ENCODE data around the gene CHKB.

DNA sequence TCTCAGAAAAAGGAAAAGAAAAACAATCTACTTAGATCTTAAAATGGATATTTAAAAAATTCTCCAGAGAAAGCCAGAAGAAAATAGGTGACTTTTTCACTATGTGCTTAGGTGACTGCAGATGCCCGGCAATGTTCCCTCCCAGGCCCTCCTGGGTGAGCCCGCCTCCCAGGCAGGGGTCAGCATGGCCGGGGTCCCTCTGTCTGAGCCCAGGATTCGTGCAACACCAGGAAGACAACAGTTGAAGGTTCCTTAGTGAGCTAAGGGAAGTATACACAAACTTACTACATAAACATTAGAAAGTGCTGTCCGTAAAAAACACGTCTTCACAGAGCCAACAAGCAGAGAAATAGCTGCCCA is 29.5 kb upstream of the CHKB start:
- TF ChIP-seq ZNF274 (IDR thresholded peaks at IDR 0.05; ENCODE audit: low read depth, low read length) (no peak), YY1 (IDR thresholded peaks at IDR 0.05; ENCODE audit: insufficient read depth, insufficient read length) (no peak)
